DMS 273 (cell line): ENCODE data around the gene MYD88.
A peak's percentile ranks its signal among the peaks of the same experiment; 100 is the strongest.

Source experiments
- DNase-seq: peaks from one replicate; lab custom pipeline; 2025; ENCODE audit not compliant: unreplicated experiment; lab: John Stamatoyannopoulos, UW

MYD88 gene

DNA sequence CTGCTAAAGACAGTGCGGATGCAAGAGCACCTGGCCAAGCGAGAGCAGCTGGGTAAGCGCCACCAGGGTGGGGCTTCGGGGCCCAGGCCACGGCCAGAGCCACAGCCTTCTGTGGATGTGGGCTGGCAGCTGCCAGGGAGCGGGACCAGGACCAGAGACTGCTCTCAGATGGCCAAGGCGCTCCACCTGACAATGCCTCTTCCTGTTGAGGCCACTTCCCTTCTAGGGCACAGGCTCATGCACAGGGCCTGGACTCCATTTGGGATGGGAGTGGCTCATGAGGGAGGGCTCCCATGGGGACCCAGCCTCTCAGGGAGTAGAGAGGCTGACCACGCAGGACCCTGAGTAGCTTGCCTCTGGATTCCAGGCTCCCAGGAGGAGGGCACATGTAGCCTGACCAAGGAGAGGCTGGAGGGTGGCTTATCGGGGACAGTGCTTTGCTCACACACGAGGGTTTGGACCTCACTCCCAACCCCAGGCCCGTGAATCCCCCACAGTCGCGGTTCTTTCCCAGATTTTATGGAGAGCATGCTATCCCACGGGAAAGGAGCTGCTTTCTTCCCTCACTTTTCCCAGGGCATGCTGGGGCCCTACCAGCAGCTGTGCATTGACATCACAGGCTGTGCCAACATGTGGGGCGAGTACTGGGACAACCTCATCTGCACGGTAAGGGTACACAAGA is 26.6 kb upstream of the MYD88 start:
- DNase-seq = no peak

DNA sequence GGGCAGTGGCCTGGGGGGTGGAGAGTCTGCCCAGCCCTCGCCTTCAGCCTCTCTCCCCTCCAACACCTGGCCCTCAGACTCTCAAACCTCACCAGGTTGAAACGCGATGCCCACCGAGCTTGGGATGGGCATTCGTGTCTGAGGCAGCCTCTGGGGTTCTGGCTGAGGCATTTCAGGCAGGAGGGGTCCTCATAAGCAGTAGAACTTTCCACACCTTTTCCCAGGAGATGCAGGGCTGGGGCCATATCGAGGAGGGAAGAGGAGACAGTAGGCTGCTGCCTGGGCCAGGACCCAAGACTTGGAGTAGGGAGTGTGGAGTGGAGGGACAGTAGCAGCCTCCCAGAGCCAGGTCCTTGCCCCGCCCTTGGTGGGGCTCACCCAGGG is 26.1 kb upstream of the MYD88 start:
- no peak for DNase-seq

DNA sequence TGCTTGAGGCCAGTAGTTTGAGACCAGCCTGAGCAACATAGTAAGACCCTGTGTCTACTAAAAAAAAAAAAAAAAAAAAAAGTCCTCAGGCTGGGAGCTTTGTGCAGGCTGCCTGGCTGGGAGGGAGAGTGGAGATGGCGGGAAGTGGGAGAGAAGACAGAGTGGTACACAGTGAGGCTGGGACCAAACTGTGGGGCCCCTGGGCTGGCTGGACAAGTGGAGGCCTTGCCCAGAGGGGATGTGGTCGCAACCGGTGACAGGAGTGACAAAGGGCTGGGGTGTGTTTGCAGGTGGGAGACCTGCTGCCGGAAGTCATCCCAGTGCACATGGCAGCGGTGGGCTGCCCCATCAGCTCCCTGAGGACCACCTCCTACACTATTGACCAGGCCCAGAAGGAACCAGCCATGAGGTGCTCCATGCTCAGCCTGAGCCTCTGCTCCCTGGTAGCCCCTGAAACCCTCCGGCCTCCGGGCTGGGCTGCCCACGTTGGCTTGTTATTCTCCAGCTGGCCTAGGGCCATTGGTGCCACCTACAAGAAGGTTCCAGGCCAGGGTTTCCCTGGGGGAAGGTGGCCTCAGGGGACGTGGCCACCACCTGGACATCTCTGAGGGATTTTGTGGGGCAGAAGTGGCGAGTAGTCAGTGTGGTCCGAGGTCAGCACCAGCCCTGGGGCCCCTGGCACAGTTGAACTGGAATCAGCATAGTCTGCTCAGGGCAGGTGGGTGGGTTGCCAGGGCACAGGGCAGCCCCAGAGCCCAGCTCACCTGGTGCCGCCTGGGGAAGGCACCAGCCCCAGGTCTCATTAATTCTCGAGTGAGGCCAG is 24.2 kb upstream of the MYD88 start:
- DNase-seq = no peak

DNA sequence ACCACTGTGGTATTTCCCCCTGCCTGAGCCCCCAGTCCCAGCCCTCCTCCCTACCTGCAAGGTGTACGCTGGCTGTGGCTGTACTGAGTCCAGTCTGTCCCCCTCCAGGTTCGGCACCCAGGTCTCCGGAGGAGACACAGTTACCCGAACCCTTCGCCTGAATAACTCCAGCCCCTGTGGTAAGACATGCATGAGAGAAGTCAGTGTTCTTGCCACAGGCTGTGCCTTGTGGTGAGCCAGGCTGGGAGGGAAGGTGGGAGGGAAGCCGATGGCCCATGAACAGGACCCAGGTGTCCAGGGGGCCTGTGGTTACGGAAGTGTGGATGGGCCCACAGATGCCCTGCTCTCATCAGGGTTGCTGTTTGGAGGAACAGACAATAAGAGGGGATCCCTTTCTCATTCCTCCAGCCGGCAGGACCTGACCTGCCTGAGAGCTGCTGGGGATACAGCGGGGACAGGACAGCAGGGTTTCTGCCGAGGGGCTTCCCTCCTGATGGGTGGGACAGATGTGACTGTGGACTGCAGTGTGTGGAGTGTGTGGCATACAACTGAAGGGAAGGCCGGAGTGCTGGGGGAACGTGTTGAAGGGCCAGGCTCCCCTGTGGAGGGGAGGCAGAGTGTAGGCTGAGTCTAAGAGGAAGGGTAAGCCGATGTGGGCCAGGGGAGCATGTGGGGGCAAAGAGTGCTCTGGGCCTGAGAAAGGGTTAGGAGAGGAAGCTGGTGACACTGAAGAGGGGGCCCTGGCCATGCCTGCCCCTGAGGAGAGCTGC is 23.4 kb upstream of the MYD88 start:
- no peak for DNase-seq

DNA sequence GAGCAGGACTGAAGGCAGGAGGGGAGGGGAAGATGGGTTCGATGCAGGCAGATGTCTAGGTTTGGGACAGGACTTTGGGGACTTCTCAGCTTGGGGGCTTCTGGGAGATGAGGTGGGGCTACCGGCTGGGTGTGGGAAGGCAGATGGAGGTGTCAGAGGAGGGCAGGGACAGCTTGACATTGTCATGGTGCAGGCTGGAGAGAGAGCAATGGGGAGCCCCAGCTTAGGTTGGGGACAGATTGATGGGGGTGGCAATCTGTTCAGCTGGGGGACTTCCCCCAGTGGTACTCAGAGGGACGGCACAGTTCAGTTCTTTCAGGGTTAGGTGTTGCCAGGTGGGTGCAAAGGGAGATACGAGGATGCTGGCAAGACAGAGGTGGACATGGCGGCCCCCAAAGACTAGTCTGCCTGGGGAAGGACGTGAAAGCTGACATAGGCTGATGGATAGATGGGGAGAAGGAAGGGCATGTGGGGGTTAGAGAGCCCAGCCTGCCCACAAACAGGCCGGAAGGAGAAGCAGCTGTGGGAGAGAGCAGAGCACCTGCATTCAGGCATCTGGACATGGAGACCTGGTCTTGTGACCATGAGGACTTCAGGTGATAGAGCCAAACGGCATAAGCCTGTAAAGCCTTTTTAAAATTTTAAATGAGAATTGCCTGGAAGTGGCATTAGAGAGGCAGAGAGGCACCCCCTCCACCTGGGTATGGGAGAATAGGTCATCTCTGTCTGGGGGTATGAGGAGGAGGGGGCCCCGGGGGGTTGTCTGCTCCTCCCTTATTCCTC is 22.6 kb upstream of the MYD88 start:
- no peak for DNase-seq

DNA sequence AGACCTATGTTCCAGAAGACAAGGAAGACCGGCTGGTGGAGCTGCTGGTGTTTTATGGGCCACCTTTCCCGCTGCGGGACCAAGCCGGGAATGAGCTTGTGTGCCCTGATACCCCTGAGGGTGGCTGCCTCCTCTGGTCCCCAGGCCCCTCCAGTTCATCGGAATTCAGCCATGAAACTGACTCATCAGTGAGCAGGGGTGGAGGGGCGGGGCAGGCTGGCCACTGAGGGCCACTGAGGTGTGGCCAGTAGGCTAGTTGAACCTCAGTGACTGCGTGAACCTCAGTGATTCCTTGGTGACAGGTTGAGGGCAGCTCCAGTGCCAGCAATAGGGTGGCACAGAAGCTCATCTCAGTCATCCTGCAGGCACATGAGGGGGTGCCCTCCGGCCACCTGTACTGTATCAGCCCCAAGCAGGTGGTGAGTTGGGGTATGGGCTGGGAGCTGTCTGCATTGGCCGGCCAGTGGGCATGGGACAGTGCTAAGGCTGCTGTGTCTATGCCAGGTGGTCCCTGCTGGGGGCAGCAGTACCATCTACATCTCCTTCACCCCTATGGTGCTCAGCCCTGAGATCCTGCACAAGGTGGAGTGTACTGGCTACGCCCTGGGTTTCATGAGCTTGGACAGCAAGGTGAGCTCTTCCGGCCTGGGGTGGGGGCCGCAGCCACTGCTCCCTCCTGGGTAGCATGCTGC is 21.8 kb upstream of the MYD88 start:
- DNase-seq = no peak

DNA sequence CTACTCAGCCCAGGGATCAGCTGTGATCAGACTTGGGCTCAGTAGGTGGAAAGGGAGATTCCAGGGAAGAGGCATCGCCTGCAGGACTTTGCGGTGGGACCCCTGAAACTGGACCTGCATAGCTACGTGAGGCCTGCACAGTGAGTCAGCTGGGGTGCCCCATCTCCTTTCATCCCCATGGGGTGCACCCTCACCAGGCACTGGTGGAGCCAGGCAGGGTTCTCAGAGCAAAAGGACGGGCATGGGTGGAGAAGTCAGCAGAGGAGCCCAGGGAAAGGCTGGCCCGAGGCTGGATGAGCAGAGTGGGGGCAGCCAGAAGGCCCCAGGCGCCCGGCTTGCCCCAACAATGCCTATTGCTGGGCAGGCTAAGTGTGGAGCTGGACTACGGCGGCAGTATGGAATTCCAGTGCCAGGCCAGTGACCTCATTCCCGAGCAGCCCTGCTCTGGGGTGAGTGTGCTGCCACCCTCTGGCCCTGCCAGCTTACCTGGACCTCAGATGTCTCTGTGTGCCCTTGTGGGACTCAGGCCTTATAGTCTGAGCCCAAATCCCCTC is 21.2 kb upstream of the MYD88 start:
- peak; percentile 16 for DNase-seq

DNA sequence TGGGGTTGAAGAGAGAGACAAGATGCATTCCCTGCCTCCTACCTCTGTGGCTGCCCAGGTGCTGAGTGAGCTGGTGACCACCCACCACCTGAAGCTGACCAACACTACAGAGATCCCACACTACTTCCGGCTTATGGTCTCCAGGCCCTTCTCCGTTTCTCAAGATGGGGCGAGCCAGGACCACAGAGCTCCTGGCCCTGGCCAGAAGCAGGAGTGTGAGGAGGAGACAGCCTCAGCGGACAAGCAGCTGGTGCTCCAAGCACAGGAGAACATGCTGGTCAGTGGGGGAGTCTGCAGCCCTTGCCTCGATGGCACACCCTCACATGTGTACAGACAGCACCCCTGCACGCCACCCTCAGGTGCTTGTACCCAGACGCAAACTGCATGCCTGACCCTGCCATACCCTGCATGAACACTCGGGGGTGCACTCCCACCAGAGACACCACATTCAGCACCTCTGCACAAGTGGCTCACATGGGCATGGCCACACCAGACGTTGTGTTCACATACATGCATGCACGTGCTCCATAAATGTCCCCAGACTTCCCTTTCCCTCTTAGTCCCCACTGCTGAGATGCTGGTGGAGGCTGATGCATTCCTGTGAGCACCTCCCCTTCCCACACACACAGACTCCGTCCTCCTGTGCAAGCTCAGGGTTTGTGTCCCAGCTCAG is 20.6 kb upstream of the MYD88 start:
- DNase-seq = peak; percentile 73

DNA sequence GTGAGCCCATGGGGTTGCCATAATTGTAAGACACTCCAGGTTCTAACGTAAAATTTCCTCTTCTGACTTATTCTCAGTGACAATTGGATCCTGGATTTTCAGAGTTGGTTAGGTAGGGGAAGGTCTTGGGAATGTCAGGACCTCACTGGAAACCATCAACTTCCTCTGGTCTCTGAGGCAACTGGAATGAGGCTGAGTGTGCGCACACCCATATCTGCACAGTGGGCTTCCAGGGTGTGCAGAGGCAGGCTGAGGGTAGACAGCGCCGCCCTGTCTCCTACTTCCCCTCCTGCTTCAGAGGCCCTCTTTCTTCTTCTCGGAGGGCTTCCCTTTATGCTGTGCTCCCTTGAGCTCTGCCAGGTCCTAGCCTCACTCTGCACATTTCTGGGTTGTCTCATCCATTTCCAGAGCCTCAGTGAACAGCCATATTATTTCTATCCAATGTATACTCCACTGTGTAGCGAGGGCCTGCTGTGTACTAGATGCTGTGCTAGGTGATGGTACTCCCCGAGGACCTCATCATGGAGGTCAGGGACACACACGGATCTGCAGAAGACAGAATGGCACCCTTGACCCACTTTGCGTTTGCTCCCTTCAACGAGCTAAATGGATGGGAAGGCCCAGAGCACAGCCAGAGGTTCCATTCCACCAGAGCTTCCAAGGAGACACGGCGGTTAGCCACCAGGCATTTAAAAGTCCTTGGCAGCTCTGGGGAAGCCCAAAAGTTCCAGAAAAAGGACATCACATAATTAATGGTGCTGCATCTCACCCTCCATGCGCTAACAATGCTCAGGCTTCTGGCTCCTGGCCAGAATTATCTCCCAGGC is 19.8 kb upstream of the MYD88 start:
- peak; percentile 9 for DNase-seq

DNA sequence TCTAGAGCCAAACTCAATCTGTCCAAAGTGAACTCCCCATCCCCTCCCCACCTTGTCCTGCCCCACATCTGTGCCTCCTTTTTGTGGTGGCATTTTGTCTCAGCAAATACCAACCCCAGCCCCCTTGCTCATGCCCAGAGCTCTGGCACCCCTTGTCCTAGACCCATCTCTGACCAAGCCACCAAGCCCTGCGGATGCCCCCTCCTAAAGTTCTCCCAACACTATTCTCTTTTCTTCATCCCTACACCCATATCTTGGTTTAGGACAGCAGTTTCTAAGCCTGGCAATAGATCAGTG is 19.3 kb upstream of the MYD88 start:
- DNase-seq = no peak

DNA sequence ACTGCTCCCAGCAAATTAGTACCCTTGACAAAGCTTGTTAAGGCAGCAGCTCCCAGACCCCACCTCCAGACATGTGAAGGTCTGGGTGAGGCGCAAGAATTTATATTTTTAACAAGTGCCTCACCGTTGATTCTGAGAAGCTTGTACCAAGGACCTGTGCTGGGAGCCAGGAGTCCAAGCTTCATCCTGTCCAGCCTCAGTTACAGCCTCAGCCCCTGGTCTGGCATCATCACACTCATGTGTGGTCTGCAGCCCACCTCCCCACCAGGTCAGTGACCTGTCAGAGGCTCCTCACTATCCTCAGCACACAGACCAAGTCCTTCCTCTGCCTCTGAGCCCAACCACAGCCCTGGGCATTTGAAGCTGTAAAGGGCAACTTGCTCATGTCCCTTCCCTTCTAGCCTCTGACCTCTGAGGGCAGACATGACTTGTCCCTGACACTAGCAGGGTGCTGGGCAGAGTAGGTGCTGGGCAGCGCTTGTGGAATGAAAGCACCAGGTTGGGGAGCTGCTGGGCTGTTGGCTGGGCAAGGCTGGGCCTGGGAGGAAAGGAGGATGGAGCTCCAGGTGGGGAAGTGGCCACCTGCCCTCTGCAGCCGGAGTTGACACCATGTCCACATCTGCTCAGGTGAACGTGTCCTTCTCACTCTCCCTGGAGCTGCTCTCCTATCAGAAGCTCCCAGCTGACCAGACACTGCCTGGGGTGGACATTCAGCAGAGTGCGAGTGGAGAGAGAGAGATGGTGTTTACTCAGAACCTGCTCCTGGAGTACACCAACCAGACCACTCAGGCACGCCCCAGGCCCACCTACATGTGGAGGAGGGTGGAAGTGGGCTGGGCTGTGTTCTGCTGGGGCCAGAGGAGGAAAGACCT is 18.4 kb upstream of the MYD88 start:
- DNase-seq = no peak

DNA sequence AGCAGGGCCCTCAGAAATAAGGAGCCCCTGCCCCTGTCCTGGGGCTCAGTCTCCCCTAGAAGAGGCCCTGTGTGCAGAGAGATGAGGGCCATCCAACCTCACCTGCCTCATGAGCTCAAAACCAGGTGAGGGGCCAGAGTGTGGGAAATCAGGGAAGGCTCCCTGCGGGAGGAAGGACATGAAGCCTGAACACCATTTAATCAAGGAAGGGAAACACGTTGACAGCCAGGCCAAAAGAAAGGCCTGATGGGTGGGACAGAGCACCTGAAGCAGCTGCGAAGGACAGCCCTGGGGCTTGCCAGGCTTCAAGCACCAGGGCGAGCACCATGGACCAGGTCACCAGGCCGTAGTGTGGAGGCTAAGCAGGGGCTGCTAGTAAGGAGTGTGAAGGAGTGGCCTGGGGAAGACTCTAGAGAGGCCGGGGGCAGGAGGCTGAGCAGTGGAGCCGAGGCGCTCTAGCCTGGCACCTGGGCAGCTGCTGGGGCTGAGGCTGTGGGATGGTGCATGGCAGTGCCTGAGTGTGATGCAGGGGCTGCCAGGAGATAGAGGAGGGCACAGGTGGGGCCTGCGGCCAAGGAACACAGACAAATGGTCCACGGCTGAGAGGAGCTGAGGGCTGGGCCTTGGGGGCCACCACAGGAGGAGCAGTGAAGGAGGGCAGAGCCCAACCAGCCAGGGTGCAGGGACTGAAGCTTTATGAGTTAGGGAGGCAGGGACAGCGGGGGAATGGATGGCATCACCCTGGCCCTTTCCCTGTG is 17.6 kb upstream of the MYD88 start:
- no peak for DNase-seq

DNA sequence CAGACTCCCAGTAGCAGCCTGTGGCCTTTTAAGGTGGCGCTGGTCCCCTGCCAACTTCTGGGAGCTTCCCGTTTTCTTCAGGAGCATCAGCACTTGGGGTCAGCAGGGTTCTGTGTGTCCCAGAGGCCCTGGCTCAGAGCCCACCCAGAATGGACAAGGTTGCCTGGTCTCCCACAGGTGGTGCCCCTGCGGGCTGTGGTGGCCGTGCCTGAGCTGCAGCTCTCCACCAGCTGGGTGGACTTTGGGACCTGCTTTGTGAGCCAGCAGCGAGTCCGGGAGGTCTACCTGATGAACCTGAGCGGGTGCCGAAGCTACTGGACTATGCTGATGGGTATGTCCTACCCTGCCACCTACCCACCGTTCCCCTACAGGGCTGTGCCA is 17.0 kb upstream of the MYD88 start:
- no peak for DNase-seq

DNA sequence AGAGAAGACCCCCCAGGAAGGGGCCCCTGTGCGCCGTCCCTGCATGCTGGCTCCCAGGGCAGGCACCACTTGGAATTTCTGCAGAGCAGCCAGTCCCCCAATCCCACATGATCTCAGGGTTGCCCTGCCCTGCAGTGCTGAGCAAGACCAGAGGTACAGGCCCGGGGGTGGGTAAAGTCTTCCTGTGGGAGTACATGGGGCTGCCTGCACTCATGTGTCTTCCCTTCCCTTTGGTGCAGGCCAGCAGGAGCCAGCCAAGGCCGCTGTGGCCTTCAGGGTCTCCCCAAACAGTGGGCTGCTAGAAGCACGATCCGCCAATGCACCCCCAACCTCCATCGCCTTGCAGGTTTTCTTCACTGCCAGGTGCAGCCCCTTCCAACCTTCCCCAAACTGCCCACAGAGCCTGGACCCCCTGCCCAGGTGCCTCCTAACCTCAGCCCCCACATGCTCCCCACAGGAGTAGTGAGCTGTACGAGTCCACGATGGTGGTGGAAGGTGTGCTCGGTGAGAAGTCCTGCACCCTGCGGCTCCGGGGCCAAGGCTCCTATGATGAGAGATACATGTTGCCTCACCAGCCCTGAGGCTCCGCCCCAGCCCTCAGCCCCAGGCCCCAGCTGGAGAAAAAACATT is 16.5 kb upstream of the MYD88 start:
- DNase-seq = no peak

DNA sequence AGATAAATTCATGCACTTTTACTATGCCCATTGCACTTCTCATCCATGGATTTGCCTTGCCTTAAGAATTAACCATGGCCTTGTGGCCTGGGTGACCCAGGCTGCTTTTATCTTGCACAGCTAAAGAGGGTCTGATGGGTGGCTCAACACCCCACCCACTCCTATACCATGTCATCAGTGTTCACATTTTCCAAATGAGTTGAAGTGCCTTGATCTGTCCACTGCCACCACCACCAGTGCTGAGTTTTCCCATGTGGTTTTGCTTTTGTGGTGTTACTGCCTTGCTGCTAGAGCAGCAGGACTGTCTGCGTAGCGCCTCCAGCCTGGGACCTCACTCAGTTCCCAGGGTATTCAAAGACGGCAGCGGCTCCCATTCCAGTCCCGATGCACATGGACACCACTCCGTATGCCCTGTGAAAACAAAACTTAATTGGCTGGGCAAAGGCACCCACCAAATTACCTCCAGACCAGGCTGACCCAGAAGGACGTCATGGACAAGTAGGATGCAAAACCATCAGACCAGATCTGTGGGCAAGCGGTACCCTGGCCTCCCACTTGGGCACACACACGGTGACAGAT is 15.7 kb upstream of the MYD88 start:
- DNase-seq = no peak

DNA sequence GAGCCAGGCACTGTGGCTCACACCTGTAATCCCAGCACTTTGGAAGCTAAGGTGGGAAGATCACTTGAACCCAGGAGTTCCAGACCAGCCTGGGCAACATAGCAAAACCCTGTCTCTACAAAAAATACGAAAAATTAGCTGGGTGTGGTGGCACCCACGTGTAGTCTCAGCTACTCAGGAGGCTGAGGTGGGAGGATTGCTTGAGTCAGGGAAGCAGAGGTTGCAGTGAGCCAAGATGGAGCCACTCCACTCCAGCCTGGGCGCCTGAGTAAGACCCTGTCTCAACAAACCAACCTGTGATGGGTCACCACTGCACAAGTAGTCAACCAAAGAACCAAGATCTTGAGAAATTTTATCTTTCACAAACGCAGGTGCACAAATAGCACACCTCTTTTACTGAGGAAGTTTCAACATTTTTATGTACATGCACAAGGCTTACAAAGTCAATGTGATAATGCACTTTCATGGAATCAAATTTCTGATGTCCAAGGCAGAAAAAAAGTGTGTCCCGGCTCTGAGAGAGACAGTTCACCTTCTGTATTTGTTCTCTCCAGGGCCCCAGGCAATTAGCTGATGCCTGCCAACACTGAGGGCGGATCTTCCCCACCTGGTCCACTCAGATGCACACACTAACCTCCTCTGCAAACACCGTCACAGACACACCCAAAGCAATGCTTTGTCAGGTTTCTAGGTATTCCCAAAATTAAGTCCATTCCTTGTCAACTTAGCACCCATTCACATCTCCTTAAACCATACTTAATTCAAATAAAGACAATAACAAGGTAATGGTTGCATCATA is 13.9 kb upstream of the MYD88 start:
- DNase-seq = no peak
